Loucy (cell line): ENCODE measurements around the gene CTNND2.

ENCODE experiments used
- H2AFZ ChIP-seq: fragments of 200-600 bp; sonication (generic); 2 replicates; pipeline ENCODE4 v1.6.0; 2016; ENCODE audit warnings: antibody characterized with exemption, mild to moderate bottlenecking, low read length, moderate library complexity
- H3F3A ChIP-seq: fragments of 200-600 bp; 2 replicates; pipeline ENCODE4 v1.6.0; 2016; ENCODE audit warnings: antibody characterized with exemption, low read depth, mild to moderate bottlenecking
- H3K27me3 ChIP-seq: fragments of 200-600 bp; sonication (generic); 2 replicates; pipeline ENCODE4 v1.6.1; 2014; ENCODE audit warnings: low read length, mild to moderate bottlenecking; ENCODE audit not compliant: insufficient read depth, poor library complexity, severe bottlenecking
- H3K36me3 ChIP-seq: fragments of 200-600 bp; sonication (generic); 2 replicates; pipeline ENCODE4 v1.6.1; 2016; ENCODE audit warnings: low read length; ENCODE audit not compliant: insufficient read depth
- H3K4me1 ChIP-seq: fragments of 200-600 bp; sonication (generic); 2 replicates; pipeline ENCODE4 v1.5.1; 2014; ENCODE audit warnings: low read length, mild to moderate bottlenecking; ENCODE audit not compliant: insufficient read depth, poor library complexity, severe bottlenecking
- H3K4me2 ChIP-seq: fragments of 200-600 bp; sonication (generic); 2 replicates; pipeline ENCODE4 v1.6.0; 2014; ENCODE audit warnings: antibody characterized with exemption, low read length, low read depth, mild to moderate bottlenecking; ENCODE audit not compliant: poor library complexity, severe bottlenecking
- H3K4me3 ChIP-seq: fragments of 200-600 bp; sonication (generic); 2 replicates; pipeline ENCODE4 v1.5.1; 2014; ENCODE audit warnings: low read length, mild to moderate bottlenecking, mixed read lengths; ENCODE audit not compliant: poor library complexity, severe bottlenecking
- H3K79me2 ChIP-seq: fragments of 200-600 bp; sonication (generic); 2 replicates; pipeline ENCODE4 v1.6.1; 2014; ENCODE audit warnings: low read length; ENCODE audit not compliant: insufficient read depth
- H3K9ac ChIP-seq: fragments of 200-600 bp; sonication (generic); 2 replicates; pipeline ENCODE4 v1.6.0; 2014; ENCODE audit warnings: mild to moderate bottlenecking, low read depth, low read length, moderate library complexity; ENCODE audit not compliant: poor library complexity, severe bottlenecking
- H3K9me2 ChIP-seq: fragments of 200-600 bp; sonication (generic); replicated peaks from 2 replicates; pipeline ENCODE4 v1.6.1; 2016; ENCODE audit warnings: low read depth, low read length, mixed read lengths
- H3K9me3 ChIP-seq: fragments of 200-600 bp; sonication (generic); 2 replicates; pipeline ENCODE4 v1.6.1; 2014; ENCODE audit warnings: mild to moderate bottlenecking, antibody characterized with exemption, low read length, low read depth; ENCODE audit not compliant: insufficient read depth
- H4K20me1 ChIP-seq: fragments of 200-600 bp; sonication (generic); 2 replicates; pipeline ENCODE4 v1.6.0; 2014; ENCODE audit warnings: antibody characterized with exemption, low read length, mild to moderate bottlenecking; ENCODE audit not compliant: insufficient read depth, poor library complexity, severe bottlenecking
- CTCF ChIP-seq: fragments of 200-600 bp; sonication (generic); conservative IDR thresholded peaks from 2 replicates; pipeline ENCODE4 v1.5.1; 2014; ENCODE audit warnings: mild to moderate bottlenecking, antibody characterized with exemption, low read length
- EZH2phosphoT487 ChIP-seq: fragments of 200-600 bp; IDR thresholded peaks from 2 replicates; pipeline ENCODE4 v1.6.1; 2018; ENCODE audit warnings: antibody characterized with exemption, mild to moderate bottlenecking, moderate library complexity, borderline replicate concordance

CTNND2 gene

GRCh38 chr5:11013793-11014192 lies 890.5 kb downstream of the CTNND2 start:
- Histone ChIP-seq H4K20me1 (no peaks in the 10 kb centered on the region), H3K4me2 (no peak overlapping the region), H3K36me3 (no peaks in the 10 kb centered on the region), H3K4me1 (no peaks in the 10 kb centered on the region), H3K9me3 (no peaks in the 10 kb centered on the region), H3K4me3 (no peak overlapping the region), H3K9me2 (no peaks in the 10 kb centered on the region), H3F3A (no peaks in the 10 kb centered on the region), H3K9ac (no peak overlapping the region), H2AFZ (no peak overlapping the region), H3K79me2 (no peaks in the 10 kb centered on the region), H3K27me3 (no peaks in the 10 kb centered on the region)
- no peak for TF ChIP-seq EZH2phosphoT487
- TF ChIP-seq CTCF, result no peak

- Histone ChIP-seq H3K4me2 (no peak overlapping the region), H3K36me3 (no peaks in the 10 kb centered on the region), H3K27me3 (no peaks in the 10 kb centered on the region), H3K9ac (no peak overlapping the region), H3K79me2 (no peaks in the 10 kb centered on the region), H3F3A (no peaks in the 10 kb centered on the region), H2AFZ (no peak overlapping the region), H3K9me3 (no peaks in the 10 kb centered on the region), H3K4me1 (no peaks in the 10 kb centered on the region), H4K20me1 (no peaks in the 10 kb centered on the region), H3K4me3 (no peak overlapping the region), H3K9me2 (no peaks in the 10 kb centered on the region)
- TF ChIP-seq EZH2phosphoT487 (no peak), CTCF (no peak)
These were observed 892.0 kb downstream of the CTNND2 start for GRCh38 chr5:11012295-11012694.

GRCh38 chr5:11010429-11011210 lies 893.6 kb downstream of the CTNND2 start:
- Histone ChIP-seq H3K79me2 (no peaks in the 10 kb centered on the region), H3K36me3 (no peaks in the 10 kb centered on the region), H3K9me2 (no peaks in the 10 kb centered on the region), H3K9me3 (no peaks in the 10 kb centered on the region), H3F3A (no peaks in the 10 kb centered on the region), H3K4me1 (no peaks in the 10 kb centered on the region), H3K9ac (no peak overlapping the region), H3K4me2 (no peak overlapping the region), H4K20me1 (no peaks in the 10 kb centered on the region), H3K4me3 (no peak overlapping the region), H3K27me3 (no peaks in the 10 kb centered on the region), H2AFZ (no peak overlapping the region)
- TF ChIP-seq EZH2phosphoT487 (no peak), CTCF (no peak)
